ENCODE measurements around the gene ZNF81.
A peak's percentile ranks its signal among the peaks of the same experiment; 100 is the strongest.
"Not testable (repeated sequence)": the region's sequence is repeated elsewhere in the genome, so short reads cannot be mapped to it uniquely, and the experiment has no call there.

ZNF81 gene

GRCh38 chrX:47844117-47844516, 7.4 kb downstream of the ZNF81 start:
- no peak for DNase-seq (ENCODE audit: low read depth, low spot score)

GRCh38 chrX:47846040-47846439, 9.3 kb downstream of the ZNF81 start:
- no peak for DNase-seq (ENCODE audit: low read depth, low spot score)

GRCh38 chrX:47849778-47850177, 13.1 kb downstream of the ZNF81 start:
- no peak for DNase-seq (ENCODE audit: low read depth, low spot score)

DNA sequence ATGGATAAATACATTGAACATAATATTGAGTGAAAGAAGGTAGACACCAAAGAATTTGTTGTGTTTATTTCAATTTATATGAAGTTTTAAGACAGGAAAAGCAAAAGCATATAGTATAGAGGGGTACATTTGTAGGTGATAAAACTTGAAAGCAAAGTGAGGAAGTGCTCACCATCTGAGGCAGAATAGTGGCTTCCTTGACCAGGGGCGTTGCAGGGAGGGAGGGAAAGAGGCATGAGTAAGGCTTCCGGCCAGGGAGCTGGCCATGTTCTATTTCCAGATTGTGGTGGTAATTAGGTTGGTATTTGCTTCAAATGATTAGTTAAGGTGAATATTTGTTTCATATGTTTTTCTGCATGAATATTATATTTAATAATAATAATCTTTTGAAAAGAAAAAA, 13.7 kb downstream of the ZNF81 start:
- not testable (repeated sequence) for DNase-seq (ENCODE audit: low read depth, low spot score)

- no peak for DNase-seq (ENCODE audit: low read depth, low spot score)
These were observed 14.2 kb downstream of the ZNF81 start for GRCh38 chrX:47850901-47851300.

DNA sequence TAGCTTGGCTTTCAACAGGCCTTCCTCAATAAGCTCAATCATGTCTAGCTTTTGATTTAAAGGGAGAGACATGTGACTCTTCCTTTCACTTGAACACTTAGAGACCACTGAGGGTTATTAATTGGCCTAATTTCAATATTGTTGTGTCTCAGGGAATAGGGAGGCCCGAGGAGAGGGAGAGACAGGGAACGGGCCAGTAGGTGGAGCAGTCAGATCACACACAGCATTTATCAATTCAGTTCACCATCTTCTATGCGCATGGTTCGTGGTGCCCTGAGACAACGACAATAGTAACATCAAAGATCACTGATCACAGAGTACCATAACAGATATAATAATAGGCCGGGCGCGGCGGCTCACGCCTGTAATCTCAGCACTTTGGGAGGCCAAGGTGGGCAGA, 17.8 kb downstream of the ZNF81 start:
- DNase-seq (ENCODE audit: low read depth, low spot score) = peak; percentile 40

DNA sequence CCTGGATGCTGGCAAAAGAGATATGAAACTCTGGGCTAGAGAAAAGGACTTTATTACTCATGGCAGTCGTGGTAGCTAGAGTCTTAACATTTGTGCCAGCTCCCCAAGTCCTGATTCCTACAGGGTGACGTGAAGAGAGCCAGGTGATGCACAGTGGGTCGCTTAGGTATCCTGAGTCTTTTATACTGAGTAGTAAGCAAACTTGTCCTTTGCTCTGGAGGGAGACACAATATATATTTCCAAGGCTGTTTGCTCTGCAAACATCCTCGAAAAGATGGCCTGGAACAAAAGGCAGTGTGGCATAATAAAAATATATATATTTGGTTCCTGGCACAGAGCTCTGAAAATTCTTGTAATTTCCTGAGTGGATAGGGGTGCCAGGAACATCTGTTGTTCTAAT, 23.0 kb downstream of the ZNF81 start:
- no peak for DNase-seq (ENCODE audit: low read depth, low spot score)

- no peak for DNase-seq (ENCODE audit: low read depth, low spot score)
These were observed 26.0 kb downstream of the ZNF81 start for GRCh38 chrX:47862680-47863079.

GRCh38 chrX:47863187-47863586, 26.5 kb downstream of the ZNF81 start:
- DNase-seq (ENCODE audit: low read depth, low spot score) = no peak

DNA sequence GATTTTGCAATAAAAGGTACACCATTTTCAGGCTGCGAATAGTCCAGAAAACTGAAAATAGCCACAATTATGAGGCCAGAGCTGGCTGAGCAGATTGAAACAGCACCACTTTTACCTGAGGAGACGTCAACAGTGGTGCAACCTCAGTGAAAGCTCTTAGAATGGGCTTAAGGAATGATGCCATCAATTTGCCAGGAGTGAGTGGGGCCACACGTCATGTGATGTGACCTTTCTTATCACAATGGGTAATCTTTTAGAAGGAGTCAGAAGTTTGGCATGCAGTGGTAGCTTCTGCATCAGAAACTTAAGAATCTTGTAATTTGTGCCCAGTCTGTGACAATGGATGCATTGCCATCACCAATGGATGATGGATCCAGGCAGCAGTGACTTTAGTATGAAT, 27.6 kb downstream of the ZNF81 start:
- no peak for DNase-seq (ENCODE audit: low read depth, low spot score)

- DNase-seq (ENCODE audit: low read depth, low spot score) = no peak
These were observed 28.1 kb downstream of the ZNF81 start for GRCh38 chrX:47864785-47865184.

DNA sequence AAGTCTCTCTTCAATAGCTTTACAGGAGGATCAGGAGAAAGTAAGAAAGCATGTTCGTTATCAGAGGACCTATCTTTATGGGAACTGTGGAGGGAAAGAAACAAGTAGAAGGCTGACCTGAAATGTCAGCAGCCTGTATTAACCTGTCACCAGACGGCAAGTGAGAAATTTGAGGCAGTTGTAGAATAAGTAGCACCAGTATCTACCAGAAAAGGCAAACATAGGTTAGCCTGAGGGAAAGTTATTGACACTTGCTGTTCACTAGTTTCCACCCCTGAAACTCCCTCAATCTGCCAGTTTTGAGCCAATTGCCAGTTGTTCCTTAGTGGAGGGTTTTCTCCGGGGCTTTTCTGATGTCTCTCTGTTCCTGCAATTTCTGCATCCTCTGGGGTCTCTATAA, 36.4 kb downstream of the ZNF81 start:
- no peak for DNase-seq (ENCODE audit: low read depth, low spot score)

DNA sequence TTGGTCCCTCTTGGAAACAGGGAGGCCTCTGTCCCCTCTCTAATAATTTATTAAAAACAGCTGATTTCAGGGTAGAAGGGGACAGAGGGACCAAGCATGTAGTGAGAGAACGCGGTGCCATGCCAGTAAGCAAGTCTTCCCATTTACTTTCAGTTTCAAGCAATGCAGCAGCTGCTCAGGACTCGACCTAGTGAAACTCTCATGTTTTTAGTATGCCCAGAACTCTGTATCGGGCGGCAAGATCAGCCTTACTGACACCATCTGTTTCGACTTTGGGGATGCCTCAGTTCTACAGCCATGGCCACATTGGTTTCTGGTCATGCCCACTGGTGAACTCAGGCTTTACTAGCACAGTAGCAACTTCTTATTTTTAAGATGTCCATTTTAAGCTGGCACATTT, 40.6 kb downstream of the ZNF81 start:
- DNase-seq (ENCODE audit: low read depth, low spot score) = no peak

DNA sequence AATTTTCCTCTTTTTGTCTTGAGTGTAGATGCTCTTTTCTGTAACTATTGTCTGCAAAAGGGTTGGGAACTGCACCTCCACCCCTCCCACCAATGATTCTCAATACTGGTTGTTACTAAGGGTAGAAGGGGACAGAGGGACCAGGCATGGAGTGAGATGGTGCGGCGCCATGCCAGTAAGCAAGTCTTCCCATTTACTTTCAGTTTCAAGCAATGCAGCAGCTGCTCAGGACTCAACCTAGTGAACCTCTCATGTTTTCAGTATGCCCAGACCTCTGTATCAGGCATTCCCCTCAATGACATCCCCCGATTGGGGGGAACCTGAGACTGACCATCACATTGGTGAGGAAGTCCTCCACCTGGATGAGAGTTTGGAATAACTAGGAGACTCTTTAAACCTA, 41.5 kb downstream of the ZNF81 start:
- DNase-seq (ENCODE audit: low read depth, low spot score) = no peak

DNA sequence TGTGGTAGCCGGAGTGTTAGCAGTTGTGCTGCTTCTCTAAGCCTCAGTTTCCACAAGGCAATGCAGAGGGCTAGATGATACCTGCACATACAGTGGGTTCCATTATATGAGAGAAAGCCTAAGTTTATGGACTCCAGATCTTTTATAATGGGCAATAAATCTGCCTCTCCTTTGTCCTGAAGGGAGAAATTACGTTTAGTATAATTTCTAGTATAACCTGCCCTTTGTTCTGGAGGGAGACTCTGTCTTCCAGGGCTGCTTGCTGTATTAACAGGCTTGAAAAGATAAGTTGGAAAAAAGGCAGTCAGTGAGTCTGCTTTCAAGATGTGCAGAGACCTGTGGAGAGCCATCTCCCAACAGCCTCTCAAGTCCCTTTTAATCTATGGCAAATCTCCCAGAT, 42.8 kb downstream of the ZNF81 start:
- no peak for DNase-seq (ENCODE audit: low read depth, low spot score)

- no peak for DNase-seq (ENCODE audit: low read depth, low spot score)
These were observed 44.2 kb downstream of the ZNF81 start for GRCh38 chrX:47880927-47881326.

DNA sequence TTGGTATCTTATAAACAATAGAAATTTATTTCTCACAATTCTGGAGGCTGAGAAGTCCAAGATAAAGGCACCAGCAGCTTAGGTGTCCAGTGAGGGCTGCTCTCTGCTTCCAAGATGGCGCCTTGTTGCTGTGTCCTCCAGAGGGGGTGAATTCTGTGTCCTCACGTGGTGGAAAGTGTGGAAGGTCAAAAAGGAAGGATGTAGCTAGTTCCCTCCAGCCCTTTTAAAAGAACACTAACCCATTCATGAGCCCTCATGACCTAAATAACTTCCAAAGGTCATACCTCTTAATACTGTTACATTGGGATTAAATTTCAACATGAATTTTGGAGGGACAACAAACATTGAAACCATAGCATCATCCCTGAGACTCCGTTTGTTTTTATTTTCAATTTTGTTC, 48.8 kb downstream of the ZNF81 start:
- DNase-seq (ENCODE audit: low read depth, low spot score) = no peak

DNA sequence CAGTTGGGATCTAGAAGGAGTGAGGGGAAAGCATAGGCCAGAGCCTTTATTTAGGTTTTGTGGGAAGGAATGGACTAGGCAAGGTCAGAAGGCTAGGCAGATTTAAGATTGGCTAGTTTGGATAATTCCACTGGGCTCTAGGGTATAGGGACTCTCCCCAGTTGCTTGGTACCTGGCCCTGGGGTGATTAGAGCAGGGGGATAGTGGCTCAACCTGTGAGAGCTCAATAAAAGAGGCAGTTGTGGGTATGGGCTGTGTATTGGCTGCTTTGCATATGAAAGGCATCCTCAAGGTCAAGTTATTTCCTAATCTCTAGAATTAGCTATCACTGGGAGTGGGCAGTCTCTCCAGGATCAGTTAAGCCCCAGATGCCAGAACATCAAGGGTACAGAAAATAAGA, 61.3 kb downstream of the ZNF81 start:
- no peak for DNase-seq (ENCODE audit: low read depth, low spot score)

DNA sequence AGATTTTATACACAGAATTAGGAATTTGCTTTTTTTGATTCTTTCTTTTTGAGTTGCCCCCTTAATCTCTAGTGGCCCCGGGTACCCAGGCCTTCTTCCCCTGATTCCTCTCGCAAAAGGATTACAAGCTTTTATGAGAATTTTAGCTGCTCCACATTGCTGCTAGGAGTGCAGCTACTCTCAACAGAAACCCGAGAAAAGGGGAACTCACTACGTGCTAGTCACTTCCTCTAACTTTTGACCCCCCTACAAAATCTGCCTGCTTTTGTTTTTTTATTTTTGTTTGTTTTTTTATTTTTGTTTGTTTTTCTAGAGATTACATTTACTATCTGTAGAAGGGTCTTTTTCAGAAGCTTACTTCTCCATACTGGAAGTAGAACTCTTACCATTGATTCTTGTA, 64.1 kb downstream of the ZNF81 start:
- no peak for DNase-seq (ENCODE audit: low read depth, low spot score)

DNA sequence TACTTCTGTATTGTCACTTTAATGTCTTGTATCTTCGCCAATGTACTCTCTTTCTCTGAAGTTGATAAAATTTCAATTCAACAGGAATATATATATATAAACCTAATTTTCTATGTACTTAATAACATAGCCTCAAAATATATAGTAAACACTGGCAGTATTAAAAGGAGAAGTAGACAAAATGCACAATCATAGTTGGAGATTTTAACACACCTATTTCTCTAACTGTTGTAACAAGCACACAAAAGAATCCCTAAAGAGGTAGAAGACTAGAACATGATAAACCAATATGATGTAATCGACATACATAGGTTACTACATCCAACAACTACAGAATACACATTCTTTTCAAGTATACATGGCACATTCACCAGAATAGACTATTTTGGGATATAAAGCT, 65.5 kb downstream of the ZNF81 start:
- no peak for DNase-seq (ENCODE audit: low read depth, low spot score)

- no peak for DNase-seq (ENCODE audit: low read depth, low spot score)
These were observed 79.3 kb downstream of the ZNF81 start for GRCh38 chrX:47915886-47916493.

- no peak for DNase-seq (ENCODE audit: low read depth, low spot score)
These were observed 81.6 kb downstream of the ZNF81 start for GRCh38 chrX:47918274-47918673.

GRCh38 chrX:47927212-47927611, 90.5 kb downstream of the ZNF81 start:
- no peak for DNase-seq (ENCODE audit: low read depth, low spot score)

- DNase-seq (ENCODE audit: low read depth, low spot score) = not testable (repeated sequence)
These were observed 95.3 kb downstream of the ZNF81 start for GRCh38 chrX:47931970-47932369.
